ENCODE results near the gene RBM23. TPM values are rescaled to one million over a fixed set of nuclear protein-coding genes. Genes with fewer than 3 reads are reported as not detected.

Gene RBM23
- total RNA-seq, 2 donors from 2014 or later = 52.0 to 68.6 TPM

GRCh38 chr14:22884076-22884737, 34.7 kb downstream of the RBM23 start:
- peaks cover 22% of the 10 kb centered on the region for H3K4me1 ChIP-seq (ENCODE audit: control insufficient read depth, insufficient read depth, low read length)
- Mint-ChIP-seq H3K4me1 (peaks cover 34% of the 10 kb centered on the region), H3K27me3 (ENCODE audit: insufficient read depth) (peaks cover 25% of the 10 kb centered on the region), H3K27ac (peak overlapping the region; percentile 5), H3K4me3 (no peak overlapping the region), H3K36me3 (ENCODE audit: low read depth) (peaks cover 3% of the 10 kb centered on the region), H3K9me3 (peaks cover 2% of the 10 kb centered on the region)
- H3K36me3 ChIP-seq (ENCODE audit: control insufficient read depth, insufficient read depth, low read length) = no peaks in the 10 kb centered on the region
- no peaks in the 10 kb centered on the region for H3K9me3 ChIP-seq (ENCODE audit: control insufficient read depth, low read length)
- no peak for TF ChIP-seq CTCF (conservative IDR thresholded peaks at IDR 0.05)
- H3K27ac ChIP-seq (ENCODE audit: low read depth, low read length) = peak overlapping the region; percentile 69
- 91 to 97% methylated on average over 6 to 7 of the region's 7 CpGs for WGBS, 2 experiments (ENCODE audit: insufficient coverage in 1 of 2, insufficient read length in 1 of 2)
- H3K9ac ChIP-seq (ENCODE audit: extremely low read depth, low read length, poor library complexity, severe bottlenecking) = no peak overlapping the region
- peaks cover 4% of the 10 kb centered on the region for H3K27me3 ChIP-seq (ENCODE audit: control insufficient read depth, insufficient read depth, low read length, poor library complexity, severe bottlenecking)
- no peak for DNase-seq
- no peak overlapping the region for H3K4me3 ChIP-seq (ENCODE audit: low read length)

- peaks cover 2% of the 10 kb centered on the region for H3K36me3 ChIP-seq (ENCODE audit: control insufficient read depth, insufficient read depth, low read length)
- H3K4me3 ChIP-seq (ENCODE audit: low read length) = peak within 1 kb of the TSS; percentile 69
- WGBS, 2 experiments (ENCODE audit: insufficient coverage in 1 of 2, insufficient read length in 1 of 2) = 36 to 45% methylated on average over 10 to 14 of the region's 15 CpGs
- peaks cover 22% of the 10 kb centered on the region for H3K4me1 ChIP-seq (ENCODE audit: control insufficient read depth, insufficient read depth, low read length)
- Mint-ChIP-seq H3K27ac (peak within 1 kb of the TSS; percentile 93), H3K4me1 (peaks cover 34% of the 10 kb centered on the region), H3K4me3 (peak within 1 kb of the TSS; percentile 49), H3K9me3 (peaks cover 2% of the 10 kb centered on the region), H3K36me3 (ENCODE audit: low read depth) (peaks cover 3% of the 10 kb centered on the region), H3K27me3 (ENCODE audit: insufficient read depth) (peaks cover 25% of the 10 kb centered on the region)
- peak within 1 kb of the TSS; percentile 93 for H3K27ac ChIP-seq (ENCODE audit: low read depth, low read length)
- TF ChIP-seq CTCF (conservative IDR thresholded peaks at IDR 0.05) = no peak
- DNase-seq = no peak
- no peaks in the 10 kb centered on the region for H3K9me3 ChIP-seq (ENCODE audit: control insufficient read depth, low read length)
- H3K27me3 ChIP-seq (ENCODE audit: control insufficient read depth, insufficient read depth, low read length, poor library complexity, severe bottlenecking) = peaks cover 4% of the 10 kb centered on the region
- peak within 1 kb of the TSS; percentile 47 for H3K9ac ChIP-seq (ENCODE audit: extremely low read depth, low read length, poor library complexity, severe bottlenecking)
These were observed 35.6 kb downstream of the RBM23 start, which contains the start of gene REM2 for GRCh38 chr14:22883173-22883976. REM2 (plus strand) TSS chr14:22883222; CDS start chr14:22883288, 66 bp downstream.

- Histone ChIP-seq H3K27me3 (ENCODE audit: control insufficient read depth, insufficient read depth, low read length, poor library complexity, severe bottlenecking) (peaks cover 4% of the 10 kb centered on the region), H3K36me3 (ENCODE audit: control insufficient read depth, insufficient read depth, low read length) (peaks cover 5% of the 10 kb centered on the region), H3K4me3 (ENCODE audit: low read length) (peak overlapping the region; percentile 27), H3K9ac (ENCODE audit: extremely low read depth, low read length, poor library complexity, severe bottlenecking) (peak overlapping the region; percentile 47), H3K27ac (ENCODE audit: low read depth, low read length) (peak overlapping the region; percentile 85), H3K9me3 (ENCODE audit: control insufficient read depth, low read length) (no peaks in the 10 kb centered on the region), H3K4me1 (ENCODE audit: control insufficient read depth, insufficient read depth, low read length) (peaks cover 16% of the 10 kb centered on the region)
- DNase-seq = peak; percentile 86
- 44 to 55% methylated on average over 4 to 6 of the region's 6 CpGs for WGBS, 2 experiments (ENCODE audit: insufficient coverage in 1 of 2, insufficient read length in 1 of 2)
- H3K36me3 Mint-ChIP-seq (ENCODE audit: low read depth) = peaks cover 9% of the 10 kb centered on the region
- peaks cover 2% of the 10 kb centered on the region for H3K9me3 Mint-ChIP-seq
- H3K27ac Mint-ChIP-seq = peak overlapping the region; percentile 93
- TF ChIP-seq CTCF (conservative IDR thresholded peaks at IDR 0.05) = no peak
- peaks cover 26% of the 10 kb centered on the region for H3K27me3 Mint-ChIP-seq (ENCODE audit: insufficient read depth)
- peak overlapping the region; percentile 49 for H3K4me3 Mint-ChIP-seq
- peaks cover 34% of the 10 kb centered on the region for H3K4me1 Mint-ChIP-seq
These were observed 36.3 kb downstream of the RBM23 start for GRCh38 chr14:22882529-22883172.

All from endodermal cell (in vitro differentiated cells).